ENCODE results near the gene LAX1. TPM values are rescaled to one million over a fixed set of nuclear protein-coding genes. Genes with fewer than 3 reads are reported as not detected.
"Not testable (repeated sequence)": the region's sequence is repeated elsewhere in the genome, so short reads cannot be mapped to it uniquely, and the experiment has no call there.

The LAX1 gene
- total RNA-seq, 1 experiment from 2014 or later, result not detected

GRCh38 chr1:203761958-203762357, 3.0 kb upstream of the LAX1 start:
- in situ Hi-C loops (cut with HindIII; ENCODE audit: low pct_unique_long_range_greater_than_20kb, low sequenced_read_pairs); DNase-seq (ENCODE audit: low read depth, low spot score): not testable (repeated sequence)

- no peak for DNase-seq (ENCODE audit: low read depth, low spot score)
- in situ Hi-C loops (cut with HindIII; ENCODE audit: low pct_unique_long_range_greater_than_20kb, low sequenced_read_pairs), result no loop called here
Observed at GRCh38 chr1:203763505-203763904, 1.5 kb upstream of the LAX1 start.

GRCh38 chr1:203764105-203765028, 616 bp upstream of the LAX1 start:
- DNase-seq (ENCODE audit: low read depth, low spot score), result no peak
- in situ Hi-C loops (cut with HindIII; ENCODE audit: low pct_unique_long_range_greater_than_20kb, low sequenced_read_pairs), result no loop called here

GRCh38 chr1:203768256-203768655, 3.3 kb downstream of the LAX1 start:
- in situ Hi-C loops (cut with HindIII; ENCODE audit: low pct_unique_long_range_greater_than_20kb, low sequenced_read_pairs), result no loop called here

GRCh38 chr1:203769505-203770343, 4.7 kb downstream of the LAX1 start:
- no peak for DNase-seq (ENCODE audit: low read depth, low spot score)
- in situ Hi-C loops (cut with HindIII; ENCODE audit: low pct_unique_long_range_greater_than_20kb, low sequenced_read_pairs), result no loop called here

More at GRCh38 chr1:203768256-203768655, 3.3 kb downstream of the LAX1 start:
- DNase-seq (ENCODE audit: low read depth, low spot score), result no peak

GRCh38 chr1:203771901-203772301, 6.9 kb downstream of the LAX1 start:
- no peak for DNase-seq (ENCODE audit: low read depth, low spot score)
- in situ Hi-C loops (cut with HindIII; ENCODE audit: low pct_unique_long_range_greater_than_20kb, low sequenced_read_pairs), result no loop called here

- DNase-seq (ENCODE audit: low read depth, low spot score), result no peak
- in situ Hi-C loops (cut with HindIII; ENCODE audit: low pct_unique_long_range_greater_than_20kb, low sequenced_read_pairs), result no loop called here
Observed at GRCh38 chr1:203772836-203773235, 7.9 kb downstream of the LAX1 start.

GRCh38 chr1:203776636-203777035, 11.7 kb downstream of the LAX1 start:
- DNase-seq (ENCODE audit: low read depth, low spot score), result peak; percentile 45
- in situ Hi-C loops (cut with HindIII; ENCODE audit: low pct_unique_long_range_greater_than_20kb, low sequenced_read_pairs), result no loop called here

- DNase-seq (ENCODE audit: low read depth, low spot score), result no peak
- in situ Hi-C loops (cut with HindIII; ENCODE audit: low pct_unique_long_range_greater_than_20kb, low sequenced_read_pairs), result no loop called here
Observed at GRCh38 chr1:203777596-203777995, 12.6 kb downstream of the LAX1 start.

GRCh38 chr1:203778146-203778545, 13.2 kb downstream of the LAX1 start:
- DNase-seq (ENCODE audit: low read depth, low spot score), result no peak
- in situ Hi-C loops (cut with HindIII; ENCODE audit: low pct_unique_long_range_greater_than_20kb, low sequenced_read_pairs), result no loop called here

- in situ Hi-C loops (cut with HindIII; ENCODE audit: low pct_unique_long_range_greater_than_20kb, low sequenced_read_pairs), result no loop called here
- no peak for DNase-seq (ENCODE audit: low read depth, low spot score)
Observed at GRCh38 chr1:203778789-203779188, 13.8 kb downstream of the LAX1 start.

GRCh38 chr1:203781962-203782361, 17.0 kb downstream of the LAX1 start:
- in situ Hi-C loops (cut with HindIII; ENCODE audit: low pct_unique_long_range_greater_than_20kb, low sequenced_read_pairs), result no loop called here
- no peak for DNase-seq (ENCODE audit: low read depth, low spot score)

- DNase-seq (ENCODE audit: low read depth, low spot score), result no peak
- in situ Hi-C loops (cut with HindIII; ENCODE audit: low pct_unique_long_range_greater_than_20kb, low sequenced_read_pairs), result no loop called here
Observed at GRCh38 chr1:203789966-203790365, 25.0 kb downstream of the LAX1 start.

- in situ Hi-C loops (cut with HindIII; ENCODE audit: low pct_unique_long_range_greater_than_20kb, low sequenced_read_pairs), result no loop called here
- DNase-seq (ENCODE audit: low read depth, low spot score), result no peak
Observed at GRCh38 chr1:203791498-203791897, 26.5 kb downstream of the LAX1 start.

GRCh38 chr1:203792486-203792885, 27.5 kb downstream of the LAX1 start:
- DNase-seq (ENCODE audit: low read depth, low spot score), result no peak
- in situ Hi-C loops (cut with HindIII; ENCODE audit: low pct_unique_long_range_greater_than_20kb, low sequenced_read_pairs), result no loop called here

- DNase-seq (ENCODE audit: low read depth, low spot score); in situ Hi-C loops (cut with HindIII; ENCODE audit: low pct_unique_long_range_greater_than_20kb, low sequenced_read_pairs): not testable (repeated sequence)
Observed at GRCh38 chr1:203793561-203793960, 28.6 kb downstream of the LAX1 start.

- no peak for DNase-seq (ENCODE audit: low read depth, low spot score)
Observed at GRCh38 chr1:203794764-203795440, 29.9 kb downstream of the LAX1 start.

More at GRCh38 chr1:203794764-203795440, 29.9 kb downstream of the LAX1 start:
- in situ Hi-C loops (cut with HindIII; ENCODE audit: low pct_unique_long_range_greater_than_20kb, low sequenced_read_pairs), result no loop called here
